Germinal center (tissue), 1 donor: ENCODE data around the gene USH2A.
"Not testable (repeated sequence)": the region's sequence is repeated elsewhere in the genome, so short reads cannot be mapped to it uniquely, and the experiment has no call there.

Source experiments
- DNase-seq: peaks from one replicate; pipeline ENCODE4 v3.0.0; 2012; ENCODE audit warnings: mixed read lengths, low spot score

USH2A gene

GRCh38 chr1:216047811-216048572, 375.3 kb downstream of the USH2A start:
- no peak for DNase-seq

- no peak for DNase-seq
Observed at GRCh38 chr1:216046336-216046735, 376.9 kb downstream of the USH2A start.

GRCh38 chr1:216045400-216045799, 377.8 kb downstream of the USH2A start:
- no peak for DNase-seq

- DNase-seq, result no peak
Observed at GRCh38 chr1:216044538-216044937, 378.7 kb downstream of the USH2A start.

- no peak for DNase-seq
Observed at GRCh38 chr1:216034506-216034905, 388.7 kb downstream of the USH2A start.

GRCh38 chr1:216032961-216033614, 390.2 kb downstream of the USH2A start:
- DNase-seq, result no peak

GRCh38 chr1:216032284-216032683, 391.0 kb downstream of the USH2A start:
- DNase-seq, result no peak

- DNase-seq, result no peak
Observed at GRCh38 chr1:216028631-216029030, 394.6 kb downstream of the USH2A start.

GRCh38 chr1:216024546-216024945, 398.7 kb downstream of the USH2A start:
- DNase-seq, result no peak

- DNase-seq, result no peak
Observed at GRCh38 chr1:216020743-216021345, 402.4 kb downstream of the USH2A start.

- DNase-seq, result no peak
Observed at GRCh38 chr1:216015116-216015515, 408.1 kb downstream of the USH2A start.

- DNase-seq, result no peak
Observed at GRCh38 chr1:216014086-216014485, 409.2 kb downstream of the USH2A start.

- not testable (repeated sequence) for DNase-seq
Observed at GRCh38 chr1:216009456-216009855, 413.8 kb downstream of the USH2A start.

GRCh38 chr1:216005916-216006315, 417.3 kb downstream of the USH2A start:
- no peak for DNase-seq

- no peak for DNase-seq
Observed at GRCh38 chr1:215992620-215993019, 430.6 kb downstream of the USH2A start.

GRCh38 chr1:215987092-215987875, 436.0 kb downstream of the USH2A start:
- DNase-seq, result no peak

- DNase-seq, result no peak
Observed at GRCh38 chr1:215986401-215986800, 436.8 kb downstream of the USH2A start.

- no peak for DNase-seq
Observed at GRCh38 chr1:215983680-215984079, 439.6 kb downstream of the USH2A start.

GRCh38 chr1:215971793-215972441, 451.3 kb downstream of the USH2A start:
- no peak for DNase-seq

GRCh38 chr1:215970406-215970805, 452.8 kb downstream of the USH2A start:
- no peak for DNase-seq

GRCh38 chr1:215963621-215964020, 459.6 kb downstream of the USH2A start:
- no peak for DNase-seq

GRCh38 chr1:215963040-215963439, 460.2 kb downstream of the USH2A start:
- DNase-seq, result no peak
